LNCaP clone FGC (cell line): Measurements from ENCODE around the gene MAGI3.

Experiments used
- DNase-seq: peaks from one replicate; pipeline ENCODE4 v3.0.0-alpha.2; 2011; ENCODE audit warnings: low read depth
- H3K4me3 ChIP-seq: 2 replicates; pipeline ENCODE4 v1.5.1; 2011; ENCODE audit warnings: mild to moderate bottlenecking, low read depth, low read length, control low read depth
- CTCF ChIP-seq: IDR thresholded peaks from 2 replicates; pipeline ENCODE4 v1.5.1; 2012; ENCODE audit warnings: mild to moderate bottlenecking; ENCODE audit not compliant: control insufficient read depth, insufficient read depth; ENCODE audit errors: extremely low read depth

The MAGI3 gene

GRCh38 chr1:113542221-113542701, 151.9 kb downstream of the MAGI3 start:
- TF ChIP-seq CTCF, result no peak
- no peak overlapping the region for H3K4me3 ChIP-seq
- no peak for DNase-seq

GRCh38 chr1:113543110-113543509, 152.8 kb downstream of the MAGI3 start:
- DNase-seq, result no peak
- H3K4me3 ChIP-seq, result no peak overlapping the region
- TF ChIP-seq CTCF, result no peak

- H3K4me3 ChIP-seq, result no peak overlapping the region
- DNase-seq, result no peak
- no peak for TF ChIP-seq CTCF
These were observed 154.9 kb downstream of the MAGI3 start for GRCh38 chr1:113545210-113545609.

GRCh38 chr1:113545626-113546025, 155.3 kb downstream of the MAGI3 start:
- no peak overlapping the region for H3K4me3 ChIP-seq
- no peak for DNase-seq
- no peak for TF ChIP-seq CTCF

GRCh38 chr1:113551728-113552127, 161.4 kb downstream of the MAGI3 start:
- no peak for TF ChIP-seq CTCF
- DNase-seq, result no peak
- H3K4me3 ChIP-seq, result no peak overlapping the region

- no peak overlapping the region for H3K4me3 ChIP-seq
- no peak for TF ChIP-seq CTCF
- no peak for DNase-seq
These were observed 161.9 kb downstream of the MAGI3 start for GRCh38 chr1:113552244-113552643.

- DNase-seq, result no peak
- H3K4me3 ChIP-seq, result no peak overlapping the region
- TF ChIP-seq CTCF, result no peak
These were observed 166.9 kb downstream of the MAGI3 start for GRCh38 chr1:113557187-113557586.
